PFSK-1 (cell line): ENCODE results near the gene ATP6V1G2.

Source experiments
- FOXP2 ChIP-seq: optimal IDR thresholded peaks from 2 replicates; pipeline ENCODE3; 2011; ENCODE audit warnings: borderline replicate concordance, control low read depth, inconsistent platforms; ENCODE audit not compliant: insufficient read depth; ENCODE audit errors: extremely low read length, extremely low read depth
- POLR2AphosphoS5 ChIP-seq: IDR thresholded peaks from 2 replicates; pipeline ENCODE4 v1.6.1; 2012; ENCODE audit warnings: low read depth, mild to moderate bottlenecking, control low read depth, low read length, moderate library complexity
- REST ChIP-seq, 2 experiments: IDR thresholded peaks; 2 replicates each; pipeline versions ENCODE4 v1.6.1 to v1.8.0; 2011 to 2012; ENCODE audit warnings: low read depth in 2 of 2, low read length in 2 of 2, control low read depth in 1 of 2, inconsistent platforms in 1 of 2, mild to moderate bottlenecking in 1 of 2, moderate library complexity in 1 of 2; ENCODE audit not compliant: insufficient read depth in 1 of 2
- SIN3A ChIP-seq: IDR thresholded peaks from 2 replicates; pipeline ENCODE4 v1.6.1; 2012; ENCODE audit warnings: mild to moderate bottlenecking, low read length, moderate library complexity, borderline replicate concordance; ENCODE audit not compliant: insufficient read depth
- TAF1 ChIP-seq: IDR thresholded peaks from 2 replicates; pipeline ENCODE4 v1.6.1; 2012; ENCODE audit warnings: low read length, control low read depth, borderline replicate concordance; ENCODE audit not compliant: insufficient read depth

ATP6V1G2 gene

DNA sequence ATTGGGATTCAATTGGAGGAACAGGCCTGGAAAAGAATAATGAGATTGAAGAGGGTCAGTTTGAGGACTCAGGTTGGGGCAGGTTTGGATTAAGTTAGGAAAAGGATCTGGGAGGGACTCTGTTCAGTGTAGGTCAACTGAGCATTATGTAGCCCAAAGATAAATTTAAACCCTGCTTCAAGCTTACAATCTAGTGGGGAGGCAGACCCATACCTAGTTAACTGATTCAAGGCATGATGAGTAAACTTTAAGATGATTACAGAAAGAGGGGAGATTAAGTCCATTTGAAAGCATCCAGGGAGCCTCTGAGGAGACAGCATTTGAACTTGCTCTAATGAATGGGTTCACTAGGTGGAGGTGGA is 14.3 kb upstream of the ATP6V1G2 start:
- TF ChIP-seq TAF1 (no peak), SIN3A (no peak), FOXP2 (no peak), REST (IDR thresholded peaks at IDR 0.05; ENCODE audit: insufficient read depth in 1 of 2, low read depth in 2 of 2, low read length in 2 of 2) (no peak), POLR2AphosphoS5 (no peak)

GRCh38 chr6:31559958-31560696 is 13.7 kb upstream of the ATP6V1G2 start:
- TF ChIP-seq FOXP2, result no peak
- TF ChIP-seq SIN3A, result no peak
- no peak for TF ChIP-seq POLR2AphosphoS5
- no peak for TF ChIP-seq REST (IDR thresholded peaks at IDR 0.05; ENCODE audit: insufficient read depth in 1 of 2, low read depth in 2 of 2, low read length in 2 of 2)
- TF ChIP-seq TAF1, result no peak

- TF ChIP-seq SIN3A (no peak), POLR2AphosphoS5 (no peak), TAF1 (no peak), REST (IDR thresholded peaks at IDR 0.05; ENCODE audit: insufficient read depth in 1 of 2, low read depth in 2 of 2, low read length in 2 of 2) (no peak), FOXP2 (no peak)
Measured at GRCh38 chr6:31559606-31559957, 13.2 kb upstream of the ATP6V1G2 start.

- TF ChIP-seq REST (IDR thresholded peaks at IDR 0.05; ENCODE audit: insufficient read depth in 1 of 2, low read depth in 2 of 2, low read length in 2 of 2), result no peak
- TF ChIP-seq TAF1, result no peak
- TF ChIP-seq FOXP2, result no peak
- no peak for TF ChIP-seq SIN3A
- no peak for TF ChIP-seq POLR2AphosphoS5
Measured at GRCh38 chr6:31558631-31559500, 12.5 kb upstream of the ATP6V1G2 start.

GRCh38 chr6:31558318-31558625 is 11.9 kb upstream of the ATP6V1G2 start:
- no peak for TF ChIP-seq TAF1
- TF ChIP-seq SIN3A, result no peak
- no peak for TF ChIP-seq POLR2AphosphoS5
- TF ChIP-seq REST (IDR thresholded peaks at IDR 0.05; ENCODE audit: insufficient read depth in 1 of 2, low read depth in 2 of 2, low read length in 2 of 2), result no peak
- no peak for TF ChIP-seq FOXP2
